GM12874 (cell line): Measurements from ENCODE around the gene COX6B2.

Experiments
- TF ChIP-seq, protein P1 (sequence below): IDR thresholded peaks from 2 replicates; pipeline ENCODE4 v1.5.1; 2011; ENCODE audit warnings: low read depth, mild to moderate bottlenecking, control low read depth, low read length, moderate library complexity; ENCODE audit not compliant: insufficient read depth

The COX6B2 gene

DNA sequence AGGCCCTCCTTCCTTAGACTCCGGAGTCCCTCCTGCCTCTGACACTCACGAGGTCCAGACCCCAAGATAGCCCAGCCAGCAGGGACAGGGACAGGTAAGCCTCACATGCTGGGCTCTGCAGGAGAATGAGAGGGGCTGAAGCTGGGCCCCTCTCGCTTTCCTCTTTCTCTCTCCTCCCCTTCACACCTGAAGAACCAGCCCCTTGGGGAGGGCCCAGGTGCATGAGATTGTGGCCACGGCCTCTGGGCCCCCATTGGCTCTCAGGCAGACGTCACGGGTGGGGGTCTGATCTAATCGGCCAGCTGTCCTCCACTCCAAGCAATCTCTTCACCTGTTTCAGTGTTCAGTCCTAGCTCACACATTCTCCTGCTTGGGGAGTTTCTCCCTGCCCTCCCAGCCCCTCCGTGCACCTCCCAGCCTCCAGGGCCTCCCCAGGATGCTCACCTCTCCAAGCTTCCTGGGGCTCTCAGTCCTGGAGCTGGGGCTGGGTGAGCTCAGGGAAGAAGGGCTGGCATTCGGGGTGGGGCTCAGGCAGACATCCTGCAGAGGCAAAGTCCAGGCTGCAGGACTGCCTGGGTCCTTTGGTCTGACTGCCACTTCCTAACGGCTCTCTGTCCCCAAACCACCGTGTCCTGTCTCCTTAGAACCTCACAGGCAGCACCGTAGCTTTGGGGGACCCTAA, 32.2 kb downstream of the COX6B2 start:
- TF ChIP-seq, protein P1, sequence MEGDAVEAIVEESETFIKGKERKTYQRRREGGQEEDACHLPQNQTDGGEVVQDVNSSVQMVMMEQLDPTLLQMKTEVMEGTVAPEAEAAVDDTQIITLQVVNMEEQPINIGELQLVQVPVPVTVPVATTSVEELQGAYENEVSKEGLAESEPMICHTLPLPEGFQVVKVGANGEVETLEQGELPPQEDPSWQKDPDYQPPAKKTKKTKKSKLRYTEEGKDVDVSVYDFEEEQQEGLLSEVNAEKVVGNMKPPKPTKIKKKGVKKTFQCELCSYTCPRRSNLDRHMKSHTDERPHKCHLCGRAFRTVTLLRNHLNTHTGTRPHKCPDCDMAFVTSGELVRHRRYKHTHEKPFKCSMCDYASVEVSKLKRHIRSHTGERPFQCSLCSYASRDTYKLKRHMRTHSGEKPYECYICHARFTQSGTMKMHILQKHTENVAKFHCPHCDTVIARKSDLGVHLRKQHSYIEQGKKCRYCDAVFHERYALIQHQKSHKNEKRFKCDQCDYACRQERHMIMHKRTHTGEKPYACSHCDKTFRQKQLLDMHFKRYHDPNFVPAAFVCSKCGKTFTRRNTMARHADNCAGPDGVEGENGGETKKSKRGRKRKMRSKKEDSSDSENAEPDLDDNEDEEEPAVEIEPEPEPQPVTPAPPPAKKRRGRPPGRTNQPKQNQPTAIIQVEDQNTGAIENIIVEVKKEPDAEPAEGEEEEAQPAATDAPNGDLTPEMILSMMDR = no peak

DNA sequence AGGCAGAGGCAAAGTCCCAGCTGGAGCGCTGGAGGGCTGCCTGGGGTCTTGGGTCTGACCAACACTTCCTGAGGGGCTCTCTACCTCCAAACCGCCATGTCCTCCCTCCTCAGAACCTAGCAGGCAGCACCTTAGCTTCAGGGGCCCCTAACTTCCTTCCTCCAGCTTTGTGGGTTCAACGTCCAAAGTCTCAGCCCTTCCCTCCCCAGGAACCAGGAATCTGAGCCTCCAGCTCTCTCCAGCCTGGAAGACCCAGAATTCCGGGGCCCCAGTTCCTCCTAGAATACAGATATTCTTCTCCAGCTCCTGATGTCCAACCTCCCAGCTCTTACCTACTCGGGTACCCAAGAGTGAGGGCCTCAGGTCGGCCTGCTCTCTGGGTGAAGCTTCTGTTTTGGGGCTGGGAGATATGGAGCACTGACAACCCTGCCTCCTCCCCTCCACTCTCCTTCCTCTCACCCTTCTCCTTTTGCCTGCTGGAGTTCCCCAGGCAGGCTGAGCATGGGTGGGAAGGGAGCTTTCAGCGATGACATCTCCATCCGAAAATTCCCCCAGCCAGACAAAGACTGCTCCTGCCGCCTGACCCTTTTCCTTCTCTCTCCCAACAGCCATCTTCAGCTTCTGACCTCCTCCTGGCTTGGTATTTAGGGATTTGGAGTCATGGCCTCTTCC, 32.9 kb downstream of the COX6B2 start:
- TF ChIP-seq, protein P1 = no peak

DNA sequence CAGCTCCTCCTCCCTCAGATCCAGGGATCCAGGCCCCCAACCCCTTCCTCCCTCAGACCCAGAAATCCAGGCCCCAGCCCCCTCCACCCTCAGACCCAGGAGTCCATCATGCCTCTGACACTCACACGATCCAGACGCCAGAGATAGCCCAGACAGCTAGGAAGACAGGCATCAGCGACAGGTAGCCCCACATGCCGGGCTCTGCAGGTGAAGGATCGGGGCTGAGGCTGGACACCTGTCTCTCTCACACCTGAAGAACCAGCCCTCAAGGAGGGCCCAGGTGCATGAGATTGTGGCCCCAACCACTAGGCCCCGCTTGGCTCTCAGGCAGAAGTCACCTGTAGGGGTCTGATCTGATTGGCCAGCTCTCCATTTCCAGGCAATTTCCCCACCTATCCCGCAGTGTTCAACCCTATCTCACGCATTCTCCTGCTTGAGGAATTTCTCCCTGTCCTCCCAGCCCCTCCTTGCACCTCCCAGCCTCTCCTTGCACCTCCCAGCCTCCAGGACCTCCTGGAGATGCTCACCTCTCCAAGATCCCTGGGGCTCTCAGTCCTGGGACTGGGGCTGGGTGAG, 33.6 kb downstream of the COX6B2 start:
- TF ChIP-seq, protein P1 = no peak

DNA sequence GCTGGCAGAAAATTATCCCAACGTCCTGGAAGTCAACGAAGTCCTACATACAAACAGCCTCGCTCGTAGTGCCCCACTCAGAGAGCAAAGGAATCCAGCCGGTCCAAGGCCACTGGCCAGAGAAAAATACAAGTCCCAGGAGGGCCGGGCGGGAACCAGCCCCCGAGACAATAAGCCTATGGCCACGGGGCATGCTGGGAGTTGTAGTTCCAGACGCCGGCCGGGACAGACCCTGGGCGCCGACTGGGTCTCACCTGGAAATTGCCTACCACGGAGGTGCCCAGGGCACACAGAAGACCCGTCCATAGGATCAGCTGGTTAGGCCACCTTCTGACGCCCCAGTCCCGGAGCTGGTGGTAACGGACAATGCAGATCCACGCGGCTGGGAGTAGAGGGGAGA, 34.7 kb downstream of the COX6B2 start:
- TF ChIP-seq, protein P1 = no peak

DNA sequence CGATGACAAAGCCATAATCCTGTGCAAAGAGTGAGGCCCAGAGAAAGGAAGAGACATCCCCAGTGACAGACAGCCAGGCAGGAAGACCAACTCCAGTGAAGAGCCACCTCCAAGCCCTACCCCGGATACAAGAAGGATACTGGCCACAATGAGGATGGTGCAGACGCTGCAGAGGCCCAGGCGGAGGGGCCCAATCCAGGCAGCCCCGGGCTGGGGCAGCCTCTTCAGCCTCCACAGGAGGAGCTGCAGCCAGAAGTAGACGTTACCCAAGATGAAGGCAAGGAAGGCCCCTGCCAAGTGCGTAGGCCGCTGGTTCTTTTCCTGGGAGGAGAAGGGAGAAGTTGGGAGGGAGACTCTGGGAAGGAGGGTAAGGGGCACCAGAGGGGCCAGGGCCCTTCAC, 37.9 kb downstream of the COX6B2 start:
- TF ChIP-seq, protein P1 = no peak

DNA sequence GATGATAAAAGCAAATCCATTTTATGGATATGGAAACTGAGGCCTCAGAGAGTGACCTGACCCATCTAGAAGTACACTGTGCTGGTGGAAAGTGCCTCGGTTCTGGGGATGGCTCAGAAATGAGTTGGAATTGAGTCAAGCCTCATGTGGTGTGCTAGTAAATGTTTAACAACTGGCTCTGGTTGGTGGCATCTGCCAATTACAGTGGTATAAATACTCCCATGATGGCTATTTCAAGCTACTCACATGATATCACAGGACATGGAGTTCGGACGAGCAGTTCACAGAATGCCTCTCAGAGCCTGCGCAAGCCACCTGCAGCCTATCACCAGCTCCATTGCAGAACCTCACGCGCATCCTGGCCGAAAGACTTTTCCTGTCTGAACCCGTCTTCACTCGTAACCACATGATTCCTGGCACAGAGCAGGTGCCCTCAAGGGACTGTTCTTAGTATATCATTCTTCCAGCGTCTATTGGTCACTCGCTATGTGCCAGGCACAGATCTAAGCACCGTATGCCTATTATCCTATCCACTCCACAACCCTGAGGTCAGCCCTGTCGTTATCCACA, 38.5 kb downstream of the COX6B2 start:
- TF ChIP-seq, protein P1 = no peak

DNA sequence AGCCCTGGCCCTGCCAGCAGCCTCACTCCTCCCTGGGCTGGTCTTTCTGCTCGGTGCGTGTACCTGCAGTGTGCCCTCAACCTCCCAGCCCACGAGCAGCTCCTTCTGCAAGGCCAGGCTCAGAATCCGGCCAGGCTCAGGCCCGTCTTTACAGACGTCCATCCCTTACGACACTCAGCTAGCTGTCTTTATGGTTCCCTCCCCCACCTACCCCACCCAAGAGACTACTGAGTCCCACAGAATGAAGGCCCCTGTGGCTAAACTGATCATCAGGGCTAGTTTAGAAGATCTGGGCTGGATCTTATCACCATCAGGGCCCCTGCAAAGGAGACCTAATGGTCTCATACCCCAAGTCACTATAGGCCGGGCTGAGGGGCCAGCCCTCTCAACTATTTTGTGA, 40.1 kb downstream of the COX6B2 start:
- TF ChIP-seq, protein P1 = no peak
